GM11168 (cell line): ENCODE measurements around the gene EHMT1.

ENCODE experiments used
- in situ Hi-C: fragments of 300-500 bp; cut with MboI; formaldehyde crosslinking; loops from one replicate; pipeline ENCODE4 v1.12.0; 2022; ENCODE audit warnings: low sequenced_read_pairs; ENCODE audit not compliant: unreplicated experiment

EHMT1 gene

GRCh38 chr9:137669261-137669672 is 50.5 kb downstream of the EHMT1 start:
- in situ Hi-C loops: no loop called here

DNA sequence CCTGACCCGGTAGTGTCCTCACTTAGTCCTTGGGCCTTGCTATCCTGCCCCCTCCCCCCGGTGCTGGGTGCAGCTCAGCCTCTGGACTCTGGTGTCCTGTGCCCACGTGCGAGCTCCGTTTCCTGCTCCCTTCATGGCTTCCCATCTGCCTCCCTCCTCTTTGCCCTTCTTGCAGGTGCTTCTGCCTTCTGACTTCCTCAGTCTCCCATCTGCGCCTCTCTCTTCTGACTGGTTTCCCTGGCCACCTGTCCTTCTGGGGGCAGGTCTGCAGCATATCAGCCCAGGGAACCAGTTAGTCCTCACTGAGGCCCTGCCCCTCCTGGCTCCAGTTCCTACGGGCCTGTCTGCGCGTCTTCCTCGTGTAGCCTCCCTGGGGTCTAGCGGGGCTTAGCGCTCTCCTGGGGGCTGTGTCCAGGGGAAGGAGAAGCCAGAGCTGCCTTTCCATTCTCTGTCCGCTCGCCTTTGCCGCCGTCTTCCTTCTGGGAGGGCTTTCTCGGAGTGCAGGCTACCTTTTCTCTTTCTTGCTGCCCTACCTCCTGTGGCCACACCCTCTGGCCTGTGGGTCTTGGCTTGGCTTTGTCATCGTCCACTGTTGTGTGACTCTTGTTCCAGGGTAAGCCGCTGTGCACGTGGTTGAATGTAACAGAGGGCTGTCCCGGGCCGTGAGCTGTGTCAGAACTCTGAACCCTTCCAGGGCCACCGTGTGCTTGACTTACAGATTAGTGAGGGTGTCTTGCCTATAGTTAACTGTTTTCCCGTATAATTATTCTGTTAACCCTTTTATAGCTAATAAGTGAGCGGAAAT is 51.8 kb downstream of the EHMT1 start:
- in situ Hi-C loops: no loop called here

GRCh38 chr9:137671196-137671538 is 52.4 kb downstream of the EHMT1 start:
- in situ Hi-C loops: no loop called here

DNA sequence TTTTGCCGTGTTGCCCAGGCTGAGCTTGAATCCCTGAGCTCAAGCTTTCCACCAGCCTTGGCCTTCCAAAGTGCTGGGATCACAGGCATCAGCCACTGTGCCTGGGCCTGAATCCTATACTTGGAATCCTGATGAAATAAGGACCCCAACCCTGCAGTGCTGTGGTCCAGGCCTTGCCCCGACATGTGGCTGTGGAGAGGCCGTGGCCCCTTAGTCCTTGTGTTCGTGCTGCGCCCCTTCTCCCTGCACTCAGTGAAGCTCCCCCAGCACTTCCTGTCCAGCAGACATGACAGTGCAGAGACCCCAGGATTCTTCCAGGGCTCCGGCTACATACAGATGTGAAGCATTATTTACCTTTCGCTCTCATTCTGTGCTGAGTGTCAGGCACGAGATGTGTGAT is 52.9 kb downstream of the EHMT1 start:
- in situ Hi-C loops: no loop called here

DNA sequence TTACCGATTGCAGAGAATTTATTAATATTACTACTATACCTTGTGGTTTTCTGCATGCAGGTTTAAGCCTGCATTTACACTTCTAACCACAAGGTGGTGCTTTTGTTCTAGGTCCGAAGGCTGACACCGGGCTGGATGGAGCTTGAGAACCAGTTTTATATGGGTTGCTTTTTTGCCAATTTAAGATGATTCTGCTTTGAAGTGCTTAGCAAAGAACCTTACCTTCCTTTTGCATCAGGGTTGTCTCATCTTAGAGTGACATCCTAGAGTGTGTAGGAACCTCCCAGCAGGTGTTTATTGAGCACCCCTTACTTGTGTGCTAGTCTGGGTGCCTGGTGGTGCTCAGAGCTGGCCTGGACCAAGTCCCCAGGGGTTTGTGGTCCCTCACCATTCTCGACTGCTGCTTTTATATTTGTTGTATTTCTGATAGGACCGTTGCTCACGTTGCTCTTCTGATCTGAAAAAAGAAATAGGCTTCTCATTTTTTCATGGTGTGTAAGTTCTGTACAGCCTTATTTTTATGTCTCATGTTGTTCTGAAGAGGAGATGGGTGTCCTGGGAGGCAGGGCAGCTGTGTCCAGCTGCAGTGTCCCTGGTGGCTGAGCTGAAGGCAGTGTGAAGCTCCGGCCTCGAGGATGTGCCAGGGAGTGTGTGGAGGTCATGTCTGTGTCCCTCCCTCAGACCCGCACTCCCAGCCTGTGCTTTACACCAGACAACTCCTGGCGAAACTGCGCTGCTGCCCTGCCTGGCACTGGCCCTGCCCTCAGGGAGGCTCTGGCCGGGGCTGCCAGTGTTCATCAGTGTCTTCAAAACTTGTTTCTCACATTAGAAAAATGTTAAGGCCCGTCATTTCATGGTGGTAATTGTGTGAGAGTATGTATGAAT is 54.3 kb downstream of the EHMT1 start:
- in situ Hi-C loops: no loop called here

GRCh38 chr9:137673886-137674285 is 55.1 kb downstream of the EHMT1 start:
- in situ Hi-C loops: no loop called here

- in situ Hi-C loops: no loop called here
Observed at GRCh38 chr9:137674307-137674975, 55.6 kb downstream of the EHMT1 start.

GRCh38 chr9:137674976-137675320 is 56.1 kb downstream of the EHMT1 start:
- in situ Hi-C loops: no loop called here

- in situ Hi-C loops: no loop called here
Observed at GRCh38 chr9:137676998-137677397, 58.2 kb downstream of the EHMT1 start.

DNA sequence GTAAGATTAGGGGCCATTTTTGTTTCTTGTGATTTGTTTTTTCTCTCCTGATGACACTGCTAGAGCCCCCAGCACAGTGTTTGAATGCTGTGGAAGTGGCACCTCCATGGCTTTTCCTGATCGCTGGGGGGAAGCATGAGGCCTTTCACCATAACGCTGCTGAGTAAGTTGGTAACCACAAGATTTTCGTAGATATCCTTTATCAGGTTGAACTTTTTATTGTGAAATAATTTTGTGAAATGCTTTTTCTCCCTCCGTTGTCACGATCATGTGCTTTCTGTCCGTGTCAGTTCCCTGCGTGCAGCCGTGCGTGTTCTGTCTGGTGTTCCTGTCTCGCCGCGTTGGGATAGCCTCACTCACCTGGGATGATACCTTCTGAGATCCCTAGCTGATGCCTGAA is 59.4 kb downstream of the EHMT1 start:
- in situ Hi-C loops: no loop called here

GRCh38 chr9:137679249-137679648 is 60.4 kb downstream of the EHMT1 start:
- in situ Hi-C loops: no loop called here

DNA sequence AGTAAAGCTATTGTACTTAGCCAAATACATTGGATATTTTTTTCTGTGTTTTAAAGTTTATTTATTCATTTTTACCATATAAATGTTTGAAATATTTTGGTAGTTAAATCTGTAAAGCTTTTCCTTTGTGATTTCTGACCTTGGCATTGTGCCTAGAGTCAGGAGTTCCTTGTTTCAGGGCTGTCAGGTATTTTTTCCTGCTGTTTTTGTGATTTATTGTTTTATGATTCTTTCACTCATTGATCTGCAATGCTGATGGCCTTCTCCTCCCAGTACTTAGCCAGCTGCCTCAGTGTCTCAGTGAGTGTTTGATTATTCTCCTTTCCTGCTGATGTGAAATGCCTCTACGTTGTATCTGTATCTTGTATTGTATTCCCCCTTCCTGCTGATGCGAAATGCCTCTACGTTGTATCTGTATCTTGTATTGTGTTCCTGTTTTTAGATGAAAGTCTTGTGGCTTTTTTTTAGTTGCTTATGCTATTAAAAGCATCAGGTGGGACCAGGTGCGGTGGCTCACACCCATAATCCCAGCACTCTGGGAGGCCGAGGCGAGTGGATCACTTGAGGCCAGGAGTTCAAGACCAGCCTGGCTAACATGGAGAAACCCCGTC is 61.0 kb downstream of the EHMT1 start:
- in situ Hi-C loops: loop anchor here (5.0 kb wide), 1 partner anchor 83 kb away; no protein-coding TSS in a partner anchor

DNA sequence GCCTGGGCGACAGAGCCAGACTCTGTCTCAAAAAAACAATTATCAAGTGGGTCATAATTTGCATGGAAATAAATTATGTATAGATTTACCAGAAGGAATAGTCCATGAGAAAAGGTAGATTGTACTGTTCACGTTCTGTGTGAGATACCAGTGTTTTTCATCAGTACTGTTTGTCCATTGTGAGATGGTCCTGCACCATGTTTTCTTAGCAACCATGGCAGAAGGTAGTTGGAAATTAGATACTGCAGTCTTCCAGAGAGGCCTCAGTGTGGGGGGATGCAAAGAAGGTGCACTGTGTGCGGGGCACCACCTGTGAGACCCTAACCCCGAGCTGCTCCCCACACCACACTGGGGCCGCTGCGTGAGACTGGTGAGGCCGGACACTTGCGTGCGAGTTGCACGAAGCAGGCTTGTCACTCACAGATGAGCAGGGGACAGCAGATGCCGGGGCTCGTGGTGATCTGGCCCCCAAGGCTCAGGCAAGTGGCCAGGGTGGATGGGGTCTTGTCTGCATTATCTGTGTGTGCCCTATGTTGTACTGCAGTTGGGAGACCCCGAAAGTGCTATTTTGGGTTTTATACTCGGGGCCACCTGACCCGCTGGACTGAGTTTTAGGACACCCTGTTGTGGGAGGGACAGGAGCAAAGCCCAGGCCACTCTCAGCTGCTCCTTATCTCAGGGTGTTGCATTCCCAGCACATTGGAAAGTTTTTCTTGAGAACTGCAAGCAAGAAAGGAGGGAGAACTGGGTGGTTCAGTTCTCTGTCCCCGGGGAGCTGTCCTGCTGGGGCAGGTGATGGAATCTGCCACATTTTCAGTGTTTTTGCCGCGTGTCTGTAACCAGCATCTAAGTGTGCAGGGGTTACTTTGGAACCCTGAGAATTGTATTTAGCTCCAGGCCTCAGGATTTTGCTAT is 61.9 kb downstream of the EHMT1 start:
- in situ Hi-C loops: loop anchor here (5.0 kb wide), 1 partner anchor 82 kb away; no protein-coding TSS in a partner anchor

GRCh38 chr9:137682428-137683105 is 63.8 kb downstream of the EHMT1 start:
- in situ Hi-C loops: loop anchor here (5.0 kb wide), 1 partner anchor 80 kb away; no protein-coding TSS in a partner anchor

GRCh38 chr9:137683262-137683864 is 64.6 kb downstream of the EHMT1 start:
- in situ Hi-C loops: loop anchor here (5.0 kb wide), 1 partner anchor 79 kb away; no protein-coding TSS in a partner anchor

DNA sequence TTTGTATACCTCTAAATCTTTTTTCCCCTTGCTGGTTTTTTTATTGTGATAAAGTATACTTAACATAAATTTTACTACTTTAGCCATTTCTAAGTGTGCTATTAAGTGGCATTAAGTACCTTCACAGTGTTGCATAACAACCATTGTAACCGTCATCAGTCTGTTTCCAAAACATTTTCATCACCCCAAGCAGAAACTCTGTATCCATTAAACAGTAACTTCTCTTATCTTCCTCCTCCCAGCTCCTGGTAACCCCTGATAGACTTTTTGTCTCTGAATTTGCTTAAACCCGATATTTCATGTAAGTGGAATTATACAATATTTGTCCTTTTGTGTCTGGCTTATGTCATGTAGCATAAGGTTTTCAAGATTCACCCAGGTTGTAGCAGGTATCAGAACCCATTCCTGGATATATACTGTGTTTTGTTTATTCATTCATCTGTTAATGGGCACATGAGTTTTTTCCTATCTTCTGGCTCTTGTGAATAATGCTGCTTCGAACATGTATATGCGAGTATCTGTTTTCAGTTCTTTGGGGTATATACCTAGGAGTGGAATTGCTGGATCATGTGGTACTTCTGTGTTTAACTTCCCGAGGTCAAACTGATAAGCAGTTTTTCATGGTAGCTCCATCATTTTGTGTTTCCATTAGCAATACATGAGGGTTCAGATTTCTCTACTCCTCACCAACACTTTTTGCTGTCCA is 66.4 kb downstream of the EHMT1 start:
- in situ Hi-C loops: no loop called here

GRCh38 chr9:137685741-137686420 is 67.1 kb downstream of the EHMT1 start:
- in situ Hi-C loops: no loop called here
